Upper lobe of right lung (tissue), 1 donor: Measurements from ENCODE around the gene RAD51D. TPM values are rescaled to one million over a fixed set of nuclear protein-coding genes. Genes with fewer than 3 reads are reported as not detected.

ENCODE experiments used
- ATAC-seq: fragments of 200-7000 bp; cut with Tn5 transposase; one replicate; pipeline ENCODE4 v1.9.1; 2020; ENCODE audit warnings: mild to moderate bottlenecking, moderate library complexity
- DNase-seq: peaks from one replicate; pipeline ENCODE4 v3.0.0-alpha.2; 2020
- H3K27ac ChIP-seq: fragments of 200-600 bp; one replicate; pipeline ENCODE4 v1.8.0; 2022
- H3K27me3 ChIP-seq: fragments of 200-600 bp; one replicate; pipeline ENCODE4 v1.8.0; 2022; ENCODE audit warnings: mild to moderate bottlenecking
- H3K36me3 ChIP-seq: fragments of 200-600 bp; one replicate; pipeline ENCODE4 v1.8.0; 2022
- H3K4me1 ChIP-seq: fragments of 200-600 bp; one replicate; pipeline ENCODE4 v1.8.0; 2022
- H3K4me3 ChIP-seq: fragments of 200-600 bp; one replicate; pipeline ENCODE4 v1.8.0; 2022; ENCODE audit warnings: mild to moderate bottlenecking
- H3K9me3 ChIP-seq: fragments of 200-600 bp; one replicate; pipeline ENCODE4 v1.8.0; 2022
- intact Hi-C: fragments of 100-400 bp; cut with DNase I; formaldehyde crosslinking; loops from one replicate; pipeline ENCODE4 v1.11.0; 2022
- long read RNA-seq: library from polyadenylated mRNA; unstranded; transcript quantifications from one replicate; pipeline ENCODE4 v2.0.0, GENCODE V29; 2021
- total RNA-seq: library from RNA; stranded (reverse); fragmentation: NEBNext Ultra II Directional; extraction: Animal tissue kit (Norgen Biotek cat#: 25700); gene quantifications from one replicate; pipeline ENCODE4 v1.2.1, GENCODE V29; 2021
- TF ChIP-seq, protein P1 (sequence below): fragments of 200-600 bp; IDR thresholded peaks from one replicate; pipeline ENCODE4 v1.8.0; 2022; ENCODE audit warnings: antibody characterized with exemption
- donor health status: DM: no; HTN: yes; CAD: no; lungs with severe emphysema.

Gene RAD51D
- 19.1 TPM for total RNA-seq
- long read RNA-seq, full-length matches to known transcripts = 10 of 15 reads
- long read RNA-seq, partial matches to known transcripts = 2 of 15 reads
- long read RNA-seq, other reads (novel, unspliced or antisense) = 3 of 15 reads

DNA sequence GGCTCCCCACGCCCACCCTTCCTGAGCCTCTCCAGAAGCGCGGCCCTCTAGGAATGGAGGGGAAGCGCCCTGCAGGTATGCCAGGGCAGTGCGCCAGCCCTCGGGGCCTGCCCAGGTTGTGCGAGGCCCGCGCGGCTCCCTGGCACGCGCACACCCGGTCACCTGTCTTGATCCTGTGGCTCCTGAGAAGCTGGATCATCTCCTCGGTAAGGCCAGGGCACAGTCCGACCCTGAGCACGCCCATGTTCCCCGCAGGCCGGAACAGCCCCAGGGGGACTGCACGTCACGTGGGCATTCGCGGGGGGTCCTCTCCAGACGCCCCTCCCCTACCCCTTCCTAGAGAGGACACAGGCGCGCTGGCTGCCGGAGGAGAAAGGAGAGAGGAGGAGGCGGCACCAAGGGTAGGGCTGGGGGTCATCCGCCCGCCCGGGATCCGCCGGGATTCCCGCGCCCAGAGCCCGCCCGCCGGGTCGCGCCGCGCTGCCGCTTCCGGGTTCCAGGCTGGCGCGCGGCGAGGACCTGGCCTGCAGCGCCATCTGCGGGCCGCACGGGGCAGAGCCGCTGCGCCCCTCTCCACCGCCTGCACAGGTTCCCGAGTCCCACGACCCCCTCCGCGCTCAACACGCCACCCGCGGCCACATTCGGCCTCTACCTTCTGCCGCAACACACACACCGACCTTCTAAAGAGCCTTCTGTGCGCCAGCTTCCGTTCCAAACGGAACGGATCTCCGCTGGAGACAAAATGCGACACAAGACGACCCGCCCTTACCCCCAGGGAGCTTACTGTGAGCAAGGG lies at the start of gene RAD51D:
TSS of gene RAD51D (minus strand) at position 491 of the 796 bp plus-strand sequence. CDS start at position 244, 247 bp downstream.
- ATAC-seq = peak; percentile 98
- Histone ChIP-seq H3K27me3 (no peaks in the 10 kb centered on the region), H3K4me1 (peaks cover 16% of the 10 kb centered on the region), H3K27ac (peak within 1 kb of the TSS; percentile 83), H3K9me3 (no peaks in the 10 kb centered on the region), H3K36me3 (no peaks in the 10 kb centered on the region), H3K4me3 (peak within 1 kb of the TSS; percentile 91)
- intact Hi-C loops = no loop called here
- DNase-seq = peak; percentile 89
- TF ChIP-seq, protein P1, sequence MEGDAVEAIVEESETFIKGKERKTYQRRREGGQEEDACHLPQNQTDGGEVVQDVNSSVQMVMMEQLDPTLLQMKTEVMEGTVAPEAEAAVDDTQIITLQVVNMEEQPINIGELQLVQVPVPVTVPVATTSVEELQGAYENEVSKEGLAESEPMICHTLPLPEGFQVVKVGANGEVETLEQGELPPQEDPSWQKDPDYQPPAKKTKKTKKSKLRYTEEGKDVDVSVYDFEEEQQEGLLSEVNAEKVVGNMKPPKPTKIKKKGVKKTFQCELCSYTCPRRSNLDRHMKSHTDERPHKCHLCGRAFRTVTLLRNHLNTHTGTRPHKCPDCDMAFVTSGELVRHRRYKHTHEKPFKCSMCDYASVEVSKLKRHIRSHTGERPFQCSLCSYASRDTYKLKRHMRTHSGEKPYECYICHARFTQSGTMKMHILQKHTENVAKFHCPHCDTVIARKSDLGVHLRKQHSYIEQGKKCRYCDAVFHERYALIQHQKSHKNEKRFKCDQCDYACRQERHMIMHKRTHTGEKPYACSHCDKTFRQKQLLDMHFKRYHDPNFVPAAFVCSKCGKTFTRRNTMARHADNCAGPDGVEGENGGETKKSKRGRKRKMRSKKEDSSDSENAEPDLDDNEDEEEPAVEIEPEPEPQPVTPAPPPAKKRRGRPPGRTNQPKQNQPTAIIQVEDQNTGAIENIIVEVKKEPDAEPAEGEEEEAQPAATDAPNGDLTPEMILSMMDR = peak; percentile 87

GRCh38 chr17:35167666-35168065 lies 48.0 kb upstream of the RAD51D start:
- intact Hi-C loops = no loop called here
- Histone ChIP-seq H3K9me3 (no peaks in the 10 kb centered on the region), H3K36me3 (no peaks in the 10 kb centered on the region), H3K27me3 (no peaks in the 10 kb centered on the region), H3K4me3 (no peak overlapping the region), H3K27ac (no peak overlapping the region), H3K4me1 (peaks cover 8% of the 10 kb centered on the region)
- TF ChIP-seq, protein P1 = no peak
- DNase-seq (no peak), ATAC-seq (no peak)

DNA sequence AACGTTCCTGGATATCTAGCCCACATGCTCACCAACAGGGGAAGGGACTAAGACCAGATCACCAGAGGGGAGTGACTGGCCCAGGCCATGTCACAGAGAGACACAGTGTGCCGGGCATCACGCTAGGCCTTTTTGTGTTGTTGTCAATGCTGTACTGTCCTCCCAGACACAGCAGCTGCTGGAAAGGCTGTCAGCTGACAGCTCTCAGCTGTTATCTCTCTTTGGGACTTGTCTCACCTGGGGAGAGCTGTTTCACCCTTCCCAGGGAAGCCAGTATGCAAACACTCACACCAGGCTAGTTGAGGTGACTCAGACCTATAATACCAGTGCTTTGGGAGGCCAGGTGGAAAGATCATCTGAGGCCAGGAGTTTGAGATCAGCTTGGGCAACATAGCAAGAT lies 47.4 kb upstream of the RAD51D start:
- no peak for ATAC-seq
- intact Hi-C loops = no loop called here

GRCh38 chr17:35166526-35166925 lies 46.9 kb upstream of the RAD51D start:
- no peak overlapping the region for H3K4me3 ChIP-seq
- H3K4me1 ChIP-seq = no peaks in the 10 kb centered on the region
- intact Hi-C loops = no loop called here
- no peaks in the 10 kb centered on the region for H3K9me3 ChIP-seq
- DNase-seq = peak; percentile 15
- no peaks in the 10 kb centered on the region for H3K36me3 ChIP-seq
- no peak for ATAC-seq
- no peak overlapping the region for H3K27ac ChIP-seq
- no peaks in the 10 kb centered on the region for H3K27me3 ChIP-seq
- TF ChIP-seq, protein P1 = no peak

More for the DNA sequence above, 47.4 kb upstream of the RAD51D start:
- DNase-seq = no peak
- H3K4me1 ChIP-seq = peaks cover 5% of the 10 kb centered on the region
- no peaks in the 10 kb centered on the region for H3K27me3 ChIP-seq
- TF ChIP-seq, protein P1 = no peak
- H3K4me3 ChIP-seq = no peak overlapping the region
- no peaks in the 10 kb centered on the region for H3K36me3 ChIP-seq
- no peaks in the 10 kb centered on the region for H3K9me3 ChIP-seq
- H3K27ac ChIP-seq = no peak overlapping the region

- Histone ChIP-seq H3K36me3 (no peaks in the 10 kb centered on the region), H3K27ac (no peak overlapping the region), H3K9me3 (no peaks in the 10 kb centered on the region), H3K4me3 (no peak overlapping the region), H3K4me1 (no peaks in the 10 kb centered on the region), H3K27me3 (no peaks in the 10 kb centered on the region)
- intact Hi-C loops = no loop called here
- DNase-seq = peak; percentile 22
- no peak for ATAC-seq
- TF ChIP-seq, protein P1 = no peak
These were observed 45.1 kb upstream of the RAD51D start for GRCh38 chr17:35164716-35165115.
